ENCODE results near the gene NOC2L.

Gene NOC2L

GRCh38 chr1:915295-916172 is 43.5 kb downstream of the NOC2L start:
- DNase-seq (ENCODE audit: low spot score), result no peak

GRCh38 chr1:914891-915280 is 44.2 kb downstream of the NOC2L start:
- DNase-seq (ENCODE audit: low spot score), result no peak

GRCh38 chr1:914131-914890 is 44.7 kb downstream of the NOC2L start:
- no peak for DNase-seq (ENCODE audit: low spot score)

- no peak for DNase-seq (ENCODE audit: low spot score)
Measured at GRCh38 chr1:913491-914130, 45.4 kb downstream of the NOC2L start.

- peak; percentile 41 for DNase-seq (ENCODE audit: low spot score)
Measured at GRCh38 chr1:912740-913301, 46.2 kb downstream of the NOC2L start.

GRCh38 chr1:911875-912739 is 46.9 kb downstream of the NOC2L start:
- DNase-seq (ENCODE audit: low spot score), result no peak

- no peak for DNase-seq (ENCODE audit: low spot score)
Measured at GRCh38 chr1:910881-911721, 48.0 kb downstream of the NOC2L start.

- no peak for DNase-seq (ENCODE audit: low spot score)
Measured at GRCh38 chr1:910311-910880, 48.7 kb downstream of the NOC2L start.

GRCh38 chr1:909861-910310 is 49.2 kb downstream of the NOC2L start:
- DNase-seq (ENCODE audit: low spot score), result peak; percentile 46

- no peak for DNase-seq (ENCODE audit: low spot score)
Measured at GRCh38 chr1:908661-909060, 50.4 kb downstream of the NOC2L start.

- no peak for DNase-seq (ENCODE audit: low spot score)
Measured at GRCh38 chr1:907611-908451, 51.2 kb downstream of the NOC2L start.

GRCh38 chr1:906600-907420 is 52.2 kb downstream of the NOC2L start:
- no peak for DNase-seq (ENCODE audit: low spot score)

- DNase-seq (ENCODE audit: low spot score), result no peak
Measured at GRCh38 chr1:905811-906599, 53.1 kb downstream of the NOC2L start.

GRCh38 chr1:905071-905749 is 53.8 kb downstream of the NOC2L start:
- no peak for DNase-seq (ENCODE audit: low spot score)

- peak; percentile 85 for DNase-seq (ENCODE audit: low spot score)
Measured at GRCh38 chr1:904310-904950, 54.6 kb downstream of the NOC2L start.

- no peak for DNase-seq (ENCODE audit: low spot score)
Measured at GRCh38 chr1:903721-904271, 55.3 kb downstream of the NOC2L start.

All from AG08395 (cell line).